ENCODE measurements around the gene QARS1. TPM values are rescaled to one million over a fixed set of nuclear protein-coding genes. Genes with fewer than 3 reads are reported as not detected.
A peak's percentile ranks its signal among the peaks of the same experiment; 100 is the strongest.

The QARS1 gene
- total RNA-seq, 1 experiment from 2014 or later: 244 TPM

GRCh38 chr3:49120438-49121131 lies 16.0 kb upstream of the QARS1 start, which contains the start of gene USP19:
Gene USP19, minus strand, starts transcription at chr3:49120823. Its CDS starts 1,678 bp downstream, at chr3:49119145.
- DNase-seq (ENCODE audit: low read depth): peak; percentile 93

- DNase-seq (ENCODE audit: low read depth): no peak
These were observed 15.5 kb upstream of the QARS1 start for GRCh38 chr3:49120096-49120437.

- peak; percentile 58 for DNase-seq (ENCODE audit: low read depth)
These were observed 14.9 kb upstream of the QARS1 start for GRCh38 chr3:49119439-49119838.

GRCh38 chr3:49119036-49119435 lies 14.5 kb upstream of the QARS1 start:
- DNase-seq (ENCODE audit: low read depth): no peak

- DNase-seq (ENCODE audit: low read depth): no peak
These were observed 7.7 kb upstream of the QARS1 start for GRCh38 chr3:49112262-49112661.

GRCh38 chr3:49111347-49111746 lies 6.8 kb upstream of the QARS1 start:
- DNase-seq (ENCODE audit: low read depth): no peak

GRCh38 chr3:49110780-49111179 lies 6.2 kb upstream of the QARS1 start:
- no peak for DNase-seq (ENCODE audit: low read depth)

GRCh38 chr3:49108346-49108745 lies 3.8 kb upstream of the QARS1 start:
- DNase-seq (ENCODE audit: low read depth): no peak

GRCh38 chr3:49104052-49104426 lies 518 bp downstream of the QARS1 start:
- no peak for DNase-seq (ENCODE audit: low read depth)

- DNase-seq (ENCODE audit: low read depth): no peak
These were observed 4.4 kb downstream of the QARS1 start for GRCh38 chr3:49100046-49100615.

GRCh38 chr3:49098910-49099630 lies 5.5 kb downstream of the QARS1 start:
- DNase-seq (ENCODE audit: low read depth): no peak

- peak; percentile 80 for DNase-seq (ENCODE audit: low read depth)
These were observed 6.1 kb downstream of the QARS1 start for GRCh38 chr3:49098429-49098828.

- DNase-seq (ENCODE audit: low read depth): peak; percentile 98
These were observed 10.4 kb downstream of the QARS1 start, which contains the start of gene QRICH1 for GRCh38 chr3:49093853-49094767. Gene QRICH1, minus strand, starts transcription at chr3:49094071. Its CDS starts 17,054 bp downstream, at chr3:49077017.

GRCh38 chr3:49092938-49093852 lies 11.4 kb downstream of the QARS1 start:
- DNase-seq (ENCODE audit: low read depth): peak; percentile 75

- no peak for DNase-seq (ENCODE audit: low read depth)
These were observed 23.1 kb downstream of the QARS1 start for GRCh38 chr3:49081429-49081828.

- DNase-seq (ENCODE audit: low read depth): no peak
These were observed 25.3 kb downstream of the QARS1 start for GRCh38 chr3:49079270-49079669.

GRCh38 chr3:49076646-49077045 lies 27.9 kb downstream of the QARS1 start:
- DNase-seq (ENCODE audit: low read depth): no peak

- DNase-seq (ENCODE audit: low read depth): no peak
These were observed 28.4 kb downstream of the QARS1 start for GRCh38 chr3:49076116-49076515.

- DNase-seq (ENCODE audit: low read depth): no peak
These were observed 46.5 kb downstream of the QARS1 start for GRCh38 chr3:49058011-49058410.

GRCh38 chr3:49057268-49057667 lies 47.3 kb downstream of the QARS1 start:
- DNase-seq (ENCODE audit: low read depth): no peak

GRCh38 chr3:49054344-49054862 lies 50.2 kb downstream of the QARS1 start:
- no peak for DNase-seq (ENCODE audit: low read depth)

Measured in RPMI7951 (cell line).